ENCODE measurements around the gene RPS6KA2.

The RPS6KA2 gene

DNA sequence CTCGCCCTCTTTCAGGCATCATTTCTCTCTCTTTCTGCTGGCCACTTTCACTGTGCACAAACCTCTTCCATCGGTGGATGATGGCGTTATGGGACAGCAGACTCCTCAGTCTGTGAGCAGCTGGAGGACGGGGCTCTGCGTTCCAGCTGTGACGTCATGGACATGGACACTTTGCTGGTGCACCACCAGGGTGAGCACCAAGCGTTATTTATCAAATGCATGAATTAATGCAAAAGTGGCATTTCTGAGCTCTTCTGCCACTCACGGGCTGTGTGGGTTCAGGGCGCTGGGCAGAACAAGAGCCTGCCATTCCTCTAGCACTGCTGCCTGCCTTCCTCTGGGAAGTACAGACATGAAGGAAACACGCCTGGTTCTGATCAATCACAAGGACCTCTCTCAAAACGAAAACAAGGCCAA lies 161.4 kb downstream of the RPS6KA2 start:
- Histone ChIP-seq H3K9ac (ENCODE audit: low read length) (no peak overlapping the region), H3K27me3 (ENCODE audit: control insufficient read depth, insufficient read depth, low read length) (no peaks in the 10 kb centered on the region), H3K27ac (ENCODE audit: low read depth, low read length) (no peak overlapping the region), H3K4me3 (ENCODE audit: low read depth, low read length) (no peak overlapping the region), H3K36me3 (ENCODE audit: control insufficient read depth, insufficient read depth, low read length) (0 out of 2 replicates have a peak, but pooled peaks cover 6% of the 10 kb centered on the region), H3K4me1 (ENCODE audit: control insufficient read depth, insufficient read depth, low read length) (no peaks in the 10 kb centered on the region; the same call in 1 of the 2 replicates), H3K9me3 (ENCODE audit: control insufficient read depth, insufficient read depth, low read depth, low read length) (no peaks in the 10 kb centered on the region)

DNA sequence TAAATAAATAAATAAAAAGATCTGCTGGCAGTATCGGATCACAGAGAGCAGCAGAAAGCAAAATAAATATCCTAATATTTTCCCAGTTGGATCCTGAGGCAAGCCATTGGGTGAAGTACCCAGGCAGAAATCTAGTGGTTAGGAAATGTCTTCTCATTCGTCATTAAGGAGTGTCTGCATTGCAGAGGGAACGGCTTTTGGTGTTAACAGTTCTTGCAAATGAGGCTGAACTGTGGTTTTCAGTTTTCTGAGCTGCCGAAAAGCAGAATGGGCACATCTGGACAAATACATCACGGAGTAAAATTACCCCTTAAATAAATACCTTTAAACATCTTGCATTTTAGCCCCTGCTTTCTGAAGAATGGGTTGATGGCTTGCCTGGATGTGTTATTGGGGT lies 162.1 kb downstream of the RPS6KA2 start:
- H3K27ac ChIP-seq (ENCODE audit: low read depth, low read length) = no peak overlapping the region

DNA sequence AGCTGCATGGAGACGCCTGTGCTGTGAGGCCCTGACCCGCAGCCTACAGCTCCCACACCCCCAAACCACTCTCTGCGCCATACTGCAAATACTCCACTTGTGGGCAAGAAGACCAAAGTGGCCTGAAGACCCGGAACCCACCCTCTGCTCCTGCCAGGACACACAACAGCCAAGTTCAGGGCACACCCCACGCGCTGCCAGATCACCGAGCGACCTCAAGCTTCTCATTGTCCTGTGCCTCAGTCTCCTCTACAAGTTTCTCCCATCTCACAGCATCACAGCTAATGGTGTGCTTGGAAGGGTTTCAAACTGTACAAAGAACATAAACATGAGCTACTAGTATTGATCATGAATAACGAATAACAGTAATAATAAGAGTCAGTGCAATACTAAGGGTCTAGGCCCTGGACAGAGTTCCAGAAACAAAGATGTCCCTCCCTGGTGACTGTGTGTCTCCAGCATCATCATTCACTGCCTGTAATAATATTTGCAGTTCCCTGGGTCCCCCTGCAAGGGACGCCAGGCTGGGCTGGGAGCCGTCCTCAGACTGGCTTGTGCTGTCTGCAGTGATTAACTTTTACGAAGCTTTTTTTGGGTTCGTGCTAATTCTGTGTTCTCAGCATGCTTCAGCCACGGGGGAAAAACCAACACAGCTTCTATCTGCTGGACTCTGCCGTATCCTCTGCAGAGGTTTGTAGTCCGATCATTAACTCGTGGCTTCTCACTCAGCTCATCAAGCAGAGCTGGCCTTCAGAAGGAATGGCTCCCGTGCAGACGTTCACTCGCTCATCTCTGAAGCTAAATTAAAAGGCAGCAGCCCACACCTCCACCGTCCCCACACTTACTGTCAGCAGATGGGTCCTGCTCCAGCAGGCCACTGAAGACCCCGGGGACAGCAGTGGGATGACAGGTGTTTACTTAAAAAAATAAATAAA lies 162.7 kb downstream of the RPS6KA2 start:
- H3K9ac ChIP-seq (ENCODE audit: low read length) = no peak overlapping the region
- 0 out of 2 replicates have a peak, but pooled peaks cover 7% of the 10 kb centered on the region for H3K36me3 ChIP-seq (ENCODE audit: control insufficient read depth, insufficient read depth, low read length)
- no peak overlapping the region for H3K4me3 ChIP-seq (ENCODE audit: low read depth, low read length)
- H3K27me3 ChIP-seq (ENCODE audit: control insufficient read depth, insufficient read depth, low read length) = no peaks in the 10 kb centered on the region
- no peaks in the 10 kb centered on the region; the same call in 1 of the 2 replicates for H3K4me1 ChIP-seq (ENCODE audit: control insufficient read depth, insufficient read depth, low read length)
- no peaks in the 10 kb centered on the region for H3K9me3 ChIP-seq (ENCODE audit: control insufficient read depth, insufficient read depth, low read depth, low read length)
- no peak overlapping the region for H3K27ac ChIP-seq (ENCODE audit: low read depth, low read length)

More for the DNA sequence above, 162.1 kb downstream of the RPS6KA2 start:
- H3K36me3 ChIP-seq (ENCODE audit: control insufficient read depth, insufficient read depth, low read length) = 0 out of 2 replicates have a peak, but pooled peaks cover 6% of the 10 kb centered on the region
- no peak overlapping the region for H3K9ac ChIP-seq (ENCODE audit: low read length)
- H3K9me3 ChIP-seq (ENCODE audit: control insufficient read depth, insufficient read depth, low read depth, low read length) = no peaks in the 10 kb centered on the region
- no peak overlapping the region for H3K4me3 ChIP-seq (ENCODE audit: low read depth, low read length)
- H3K4me1 ChIP-seq (ENCODE audit: control insufficient read depth, insufficient read depth, low read length) = no peaks in the 10 kb centered on the region; the same call in 1 of the 2 replicates
- no peaks in the 10 kb centered on the region for H3K27me3 ChIP-seq (ENCODE audit: control insufficient read depth, insufficient read depth, low read length)

DNA sequence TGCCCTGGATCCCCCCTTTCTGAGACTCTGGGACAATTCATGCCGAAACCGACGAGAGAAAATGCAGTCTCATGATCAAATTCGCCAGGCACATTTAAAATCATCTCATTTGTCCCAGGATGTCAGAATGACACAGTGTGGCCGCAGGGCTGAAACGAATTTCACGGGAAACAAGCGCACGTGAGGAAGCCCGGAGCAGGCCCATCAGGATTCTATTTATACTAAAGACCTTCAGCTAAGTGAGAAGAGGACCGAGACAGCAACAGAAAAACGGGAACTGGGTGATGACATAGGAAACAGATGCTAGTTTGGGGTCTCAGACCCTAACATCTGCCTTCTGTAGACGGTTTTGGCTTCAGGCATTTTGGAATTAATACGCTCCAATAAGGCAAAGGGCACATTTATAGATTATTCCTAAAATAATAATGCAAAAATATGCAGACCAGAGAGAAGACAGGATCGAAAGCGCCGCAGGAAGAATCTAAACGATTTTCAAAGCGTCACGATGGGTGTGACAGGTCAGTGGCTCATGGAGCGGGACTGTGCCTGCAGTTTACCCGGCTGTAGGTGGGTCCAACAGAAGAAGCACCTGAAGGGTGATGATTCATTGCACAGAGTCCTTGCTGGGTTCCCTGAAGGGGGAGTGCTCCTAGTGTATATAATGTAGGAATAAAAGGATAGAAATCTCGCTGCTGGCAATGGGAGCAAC lies 163.5 kb downstream of the RPS6KA2 start:
- no peaks in the 10 kb centered on the region; the same call in 1 of the 2 replicates for H3K4me1 ChIP-seq (ENCODE audit: control insufficient read depth, insufficient read depth, low read length)
- H3K36me3 ChIP-seq (ENCODE audit: control insufficient read depth, insufficient read depth, low read length) = 0 out of 2 replicates have a peak, but pooled peaks cover 9% of the 10 kb centered on the region
- no peak overlapping the region for H3K9ac ChIP-seq (ENCODE audit: low read length)
- H3K27ac ChIP-seq (ENCODE audit: low read depth, low read length) = no peak overlapping the region
- H3K4me3 ChIP-seq (ENCODE audit: low read depth, low read length) = no peak overlapping the region
- H3K27me3 ChIP-seq (ENCODE audit: control insufficient read depth, insufficient read depth, low read length) = no peaks in the 10 kb centered on the region
- H3K9me3 ChIP-seq (ENCODE audit: control insufficient read depth, insufficient read depth, low read depth, low read length) = peaks cover 1% of the 10 kb centered on the region; the same call in 1 of the 2 replicates

DNA sequence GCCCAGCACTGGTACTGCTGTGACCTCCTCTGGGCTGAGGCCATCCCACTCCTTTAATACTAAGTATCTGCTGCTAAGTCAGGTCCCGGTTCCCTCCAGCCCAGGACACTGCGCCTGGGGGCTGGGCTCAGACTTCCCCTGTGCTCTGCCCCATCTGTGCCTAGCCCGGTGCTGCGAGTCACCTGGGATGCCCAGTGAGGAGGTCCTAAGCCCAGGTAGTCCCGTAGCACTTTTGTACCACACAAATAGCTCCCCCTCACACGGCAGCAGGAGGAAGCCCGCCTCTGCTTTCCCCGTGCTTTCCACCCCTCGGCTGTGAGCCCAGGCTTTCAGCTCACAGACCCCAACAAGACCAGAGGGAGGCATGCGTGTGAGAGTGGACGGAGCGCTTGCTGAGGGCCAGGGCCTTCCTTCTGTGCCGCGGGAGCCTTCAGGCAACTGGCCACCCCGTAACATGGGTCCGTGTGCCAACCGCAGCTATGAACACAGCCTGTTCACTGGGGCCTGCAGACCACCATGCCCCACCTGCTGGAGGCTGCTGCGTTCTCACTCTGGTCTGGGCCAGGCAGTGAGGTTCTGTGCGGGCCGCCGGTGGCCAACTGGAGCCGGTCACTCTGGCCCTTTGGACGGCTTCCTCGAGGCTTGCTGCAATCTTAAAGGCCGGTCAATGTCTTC lies 164.5 kb downstream of the RPS6KA2 start:
- Histone ChIP-seq H3K9me3 (ENCODE audit: control insufficient read depth, insufficient read depth, low read depth, low read length) (peaks cover 7% of the 10 kb centered on the region), H3K36me3 (ENCODE audit: control insufficient read depth, insufficient read depth, low read length) (0 out of 2 replicates have a peak, but pooled peaks cover 13% of the 10 kb centered on the region), H3K27me3 (ENCODE audit: control insufficient read depth, insufficient read depth, low read length) (no peaks in the 10 kb centered on the region), H3K9ac (ENCODE audit: low read length) (no peak overlapping the region), H3K4me3 (ENCODE audit: low read depth, low read length) (no peak overlapping the region), H3K27ac (ENCODE audit: low read depth, low read length) (no peak overlapping the region), H3K4me1 (ENCODE audit: control insufficient read depth, insufficient read depth, low read length) (no peaks in the 10 kb centered on the region; the same call in 1 of the 2 replicates)

DNA sequence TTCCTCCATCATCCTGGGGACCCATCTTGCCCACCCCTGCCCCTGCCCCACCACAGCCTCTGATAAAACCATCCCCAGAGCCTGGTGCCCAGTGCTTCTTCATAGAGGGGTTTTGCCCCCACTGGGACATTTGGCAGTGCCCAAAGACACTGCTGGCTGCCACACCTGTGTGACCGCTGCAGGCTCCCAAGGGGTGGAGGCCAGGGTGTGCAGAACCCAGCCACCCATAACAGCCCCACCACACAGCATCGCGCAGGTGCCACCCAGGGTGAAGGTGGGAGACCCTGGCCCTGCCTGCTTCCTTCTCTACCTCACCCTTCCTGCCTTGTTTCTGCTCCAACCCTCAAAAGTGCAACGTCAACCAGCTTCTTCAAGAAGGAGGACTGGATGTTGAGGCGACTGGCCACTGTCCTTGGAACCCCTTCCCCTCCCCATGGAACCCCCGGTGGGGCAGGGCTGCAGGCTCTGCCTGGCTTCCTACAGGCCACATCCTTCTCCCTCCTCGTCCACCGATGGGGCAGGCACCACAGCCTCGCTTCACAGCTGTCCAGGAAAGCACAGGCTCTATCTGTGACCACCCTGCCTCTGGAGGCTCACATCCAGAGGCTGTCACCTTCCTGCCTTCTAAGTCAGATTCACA lies 165.1 kb downstream of the RPS6KA2 start:
- no peak overlapping the region for H3K27ac ChIP-seq (ENCODE audit: low read depth, low read length)
- no peaks in the 10 kb centered on the region for H3K27me3 ChIP-seq (ENCODE audit: control insufficient read depth, insufficient read depth, low read length)
- H3K36me3 ChIP-seq (ENCODE audit: control insufficient read depth, insufficient read depth, low read length) = 0 out of 2 replicates have a peak, but pooled peaks cover 13% of the 10 kb centered on the region
- no peaks in the 10 kb centered on the region; the same call in 1 of the 2 replicates for H3K4me1 ChIP-seq (ENCODE audit: control insufficient read depth, insufficient read depth, low read length)
- H3K4me3 ChIP-seq (ENCODE audit: low read depth, low read length) = no peak overlapping the region
- H3K9me3 ChIP-seq (ENCODE audit: control insufficient read depth, insufficient read depth, low read depth, low read length) = peaks cover 7% of the 10 kb centered on the region
- H3K9ac ChIP-seq (ENCODE audit: low read length) = no peak overlapping the region

DNA sequence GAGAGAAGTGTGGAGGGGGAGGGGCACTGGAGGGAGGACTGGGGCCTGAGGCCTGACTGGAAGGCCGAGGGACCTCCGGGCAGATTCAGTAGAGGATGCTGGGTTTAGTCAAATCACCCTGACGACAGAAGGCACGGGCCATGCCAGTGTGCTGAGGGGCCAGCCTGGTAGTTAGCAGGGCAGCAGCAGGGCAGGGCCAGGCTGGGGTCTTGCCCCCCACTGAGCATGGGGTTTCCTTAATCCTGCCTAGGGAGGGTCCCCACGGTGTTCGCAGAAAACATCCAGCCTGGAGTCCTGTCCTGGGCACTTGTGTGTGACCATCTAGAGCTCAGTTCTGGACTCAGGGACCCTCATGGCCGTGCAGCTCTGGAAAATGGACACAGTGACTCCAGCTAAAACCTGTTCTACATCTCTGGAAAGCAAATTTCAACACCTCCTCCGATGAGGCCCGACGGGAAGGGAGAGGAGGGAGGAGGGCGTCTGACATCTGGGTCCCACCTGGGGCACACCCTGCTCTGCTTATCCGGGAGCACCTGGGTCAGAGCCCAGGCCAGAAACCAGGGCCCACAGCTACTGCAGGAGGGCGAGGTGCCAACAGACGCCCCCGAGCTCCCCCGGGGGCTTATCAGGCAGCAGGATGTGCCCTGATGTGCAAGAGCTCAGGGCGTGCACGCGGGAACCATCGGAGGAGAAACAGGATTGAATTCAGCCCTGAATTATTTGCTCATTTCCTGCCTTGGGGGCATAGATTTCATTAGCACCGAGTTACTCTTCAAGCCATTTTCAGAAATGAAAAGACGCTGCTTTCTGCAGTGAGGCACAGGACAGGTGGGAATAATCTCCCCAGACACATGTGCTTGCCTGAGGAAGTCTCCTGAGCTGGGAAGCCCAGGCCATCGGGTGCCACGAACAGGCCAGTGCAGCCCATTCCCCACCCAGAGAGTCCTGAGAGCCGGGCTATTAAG lies 166.3 kb downstream of the RPS6KA2 start:
- Histone ChIP-seq H3K9ac (ENCODE audit: low read length) (no peak overlapping the region), H3K27me3 (ENCODE audit: control insufficient read depth, insufficient read depth, low read length) (no peaks in the 10 kb centered on the region), H3K9me3 (ENCODE audit: control insufficient read depth, insufficient read depth, low read depth, low read length) (peaks cover 7% of the 10 kb centered on the region), H3K36me3 (ENCODE audit: control insufficient read depth, insufficient read depth, low read length) (0 out of 2 replicates have a peak, but pooled peaks cover 13% of the 10 kb centered on the region), H3K27ac (ENCODE audit: low read depth, low read length) (no peak overlapping the region), H3K4me3 (ENCODE audit: low read depth, low read length) (no peak overlapping the region), H3K4me1 (ENCODE audit: control insufficient read depth, insufficient read depth, low read length) (no peaks in the 10 kb centered on the region; the same call in 1 of the 2 replicates)

DNA sequence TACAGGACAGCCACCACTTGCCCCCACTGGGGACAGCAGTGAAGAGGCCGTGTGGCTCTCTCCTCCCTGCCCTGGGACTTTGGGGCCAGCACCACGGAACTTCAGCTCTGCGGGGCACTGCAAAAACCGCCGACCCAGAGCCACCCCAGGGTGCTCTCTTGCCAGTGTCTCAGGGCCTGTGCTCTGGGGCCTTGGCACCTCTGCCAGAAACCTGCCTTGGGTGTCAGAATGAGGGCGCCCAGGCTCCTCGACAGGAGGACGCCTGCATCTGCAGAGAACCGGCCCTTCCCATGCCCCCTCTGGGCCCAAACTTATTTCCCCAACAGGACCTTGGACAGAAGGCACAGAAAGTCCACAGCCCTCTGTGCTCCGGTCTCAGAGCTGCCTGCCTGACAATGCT lies 167.1 kb downstream of the RPS6KA2 start:
- H3K4me1 ChIP-seq (ENCODE audit: control insufficient read depth, insufficient read depth, low read length) = no peaks in the 10 kb centered on the region; the same call in 1 of the 2 replicates
- no peak overlapping the region for H3K27ac ChIP-seq (ENCODE audit: low read depth, low read length)
- no peak overlapping the region for H3K9ac ChIP-seq (ENCODE audit: low read length)
- peaks cover 7% of the 10 kb centered on the region for H3K9me3 ChIP-seq (ENCODE audit: control insufficient read depth, insufficient read depth, low read depth, low read length)
- H3K36me3 ChIP-seq (ENCODE audit: control insufficient read depth, insufficient read depth, low read length) = 0 out of 2 replicates have a peak, but pooled peaks cover 13% of the 10 kb centered on the region
- H3K4me3 ChIP-seq (ENCODE audit: low read depth, low read length) = no peak overlapping the region
- no peaks in the 10 kb centered on the region for H3K27me3 ChIP-seq (ENCODE audit: control insufficient read depth, insufficient read depth, low read length)

DNA sequence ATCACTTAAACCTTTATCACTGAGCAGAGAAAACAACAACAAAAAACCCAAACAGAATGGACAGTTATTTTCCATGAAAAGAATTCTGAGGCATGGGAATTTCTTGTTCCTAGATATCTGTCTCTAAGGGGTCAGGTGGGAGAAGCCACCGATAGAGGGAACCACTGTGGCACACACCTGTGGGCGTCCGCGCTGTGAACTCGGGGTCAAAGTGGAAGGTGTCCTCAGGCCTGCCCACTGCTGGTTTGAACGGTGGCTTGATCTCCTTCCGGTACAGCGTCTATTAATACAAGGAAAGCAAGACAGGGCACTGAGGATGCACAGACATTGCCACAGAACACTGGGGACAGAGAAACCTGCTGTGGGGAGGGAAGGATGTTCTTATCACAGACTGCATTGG lies 167.8 kb downstream of the RPS6KA2 start:
- H3K4me1 ChIP-seq (ENCODE audit: control insufficient read depth, insufficient read depth, low read length) = no peaks in the 10 kb centered on the region; the same call in 1 of the 2 replicates
- no peak overlapping the region for H3K27ac ChIP-seq (ENCODE audit: low read depth, low read length)
- H3K4me3 ChIP-seq (ENCODE audit: low read depth, low read length) = no peak overlapping the region
- H3K9ac ChIP-seq (ENCODE audit: low read length) = no peak overlapping the region
- H3K36me3 ChIP-seq (ENCODE audit: control insufficient read depth, insufficient read depth, low read length) = 0 out of 2 replicates have a peak, but pooled peaks cover 9% of the 10 kb centered on the region
- no peaks in the 10 kb centered on the region for H3K27me3 ChIP-seq (ENCODE audit: control insufficient read depth, insufficient read depth, low read length)
- H3K9me3 ChIP-seq (ENCODE audit: control insufficient read depth, insufficient read depth, low read depth, low read length) = peaks cover 7% of the 10 kb centered on the region
